SK-N-SH (cell line): ENCODE data around the gene DEPP1. TPM values are rescaled to one million over a fixed set of nuclear protein-coding genes. Genes with fewer than 3 reads are reported as not detected.

Experiments used
- CTCF ChIA-PET: fragments of 300-600, 350-600 bp; formaldehyde crosslinking; extraction: SDS; loops from one replicate; lab custom pipeline; 2021; lab: Yijun Ruan, JAX
- POLR2A ChIA-PET: fragments of 350-600 bp; sonication (Branson Sonifier 250); formaldehyde crosslinking; extraction: SDS; loops from one replicate; lab custom pipeline; 2020; ENCODE audit warnings: antibody characterized with exemption, inconsistent platforms; lab: Yijun Ruan, JAX
- DNase-seq: peaks from one replicate; pipeline ENCODE4 v3.0.0; 2012
- H2AFZ ChIP-seq: fragments of 200-600 bp; sonication (generic); 2 replicates; pipeline ENCODE4 v1.8.1; 2016; ENCODE audit warnings: antibody characterized with exemption, mild to moderate bottlenecking, low read depth
- H3F3A ChIP-seq: fragments of 200-600 bp; sonication (generic); replicated peaks from 2 replicates; pipeline ENCODE3; 2016; ENCODE audit warnings: antibody characterized with exemption, mild to moderate bottlenecking; ENCODE audit not compliant: insufficient read depth
- H3K27ac ChIP-seq, 2 experiments: fragments of 200-500 bp in 1 of 2; fragments of 200-600 bp in 1 of 2; sonication (Bioruptor generic) in 1 of 2; sonication (generic), shearing (Covaris generic) in 1 of 2; 2 replicates each; pipeline versions ENCODE4 v1.5.1 to v1.6.1; 2014 to 2016; ENCODE audit warnings: low read depth in 2 of 2, inconsistent platforms in 1 of 2, low read length in 1 of 2, mild to moderate bottlenecking in 1 of 2, mixed read lengths in 1 of 2
- H3K27me3 ChIP-seq: fragments of 200-600 bp; sonication (generic), shearing (Covaris generic); 2 replicates; pipeline ENCODE4 v1.6.1; 2016; ENCODE audit warnings: mixed run types; ENCODE audit not compliant: insufficient read depth
- H3K36me3 ChIP-seq, 2 experiments: fragments of 200-500 bp in 1 of 2; fragments of 200-600 bp in 1 of 2; sonication (Bioruptor generic) in 1 of 2; sonication (generic) in 1 of 2; replicated peaks in 1 of 2; 2 replicates each; pipeline versions ENCODE3 to v1.5.1; 2014 to 2016; ENCODE audit warnings: low read length in 1 of 2, mild to moderate bottlenecking in 1 of 2; ENCODE audit not compliant: insufficient read depth in 2 of 2, control insufficient read depth in 1 of 2
- H3K4me1 ChIP-seq, 2 experiments: fragments of 200-500 bp in 1 of 2; fragments of 200-600 bp in 1 of 2; sonication (Bioruptor generic) in 1 of 2; sonication (generic), shearing (Covaris generic) in 1 of 2; 2 replicates each; pipeline versions ENCODE4 v1.5.1 to v1.6.1; 2014 to 2016; ENCODE audit warnings: low read depth in 1 of 2, low read length in 1 of 2, mixed run types in 1 of 2; ENCODE audit not compliant: insufficient read depth in 2 of 2, control insufficient read depth in 1 of 2
- H3K4me2 ChIP-seq: fragments of 200-600 bp; sonication (generic), shearing (Covaris generic); 2 replicates; pipeline ENCODE4 v1.6.1; 2017; ENCODE audit warnings: mixed run types
- H3K4me3 ChIP-seq, 2 experiments: fragments of 200-500 bp in 1 of 2; fragments of 200-600 bp in 1 of 2; sonication (Bioruptor generic) in 1 of 2; sonication (generic), shearing (Covaris generic) in 1 of 2; 2 replicates each; pipeline versions ENCODE4 v1.5.1 to v1.8.1; 2014 to 2016; ENCODE audit warnings: low read depth in 2 of 2, inconsistent platforms in 1 of 2, low read length in 1 of 2, mild to moderate bottlenecking in 1 of 2, mixed read lengths in 1 of 2, moderate library complexity in 1 of 2
- H3K79me2 ChIP-seq: fragments of 200-600 bp; sonication (generic); 2 replicates; pipeline ENCODE4 v1.8.1; 2017; ENCODE audit warnings: mild to moderate bottlenecking; ENCODE audit not compliant: insufficient read depth
- H3K9ac ChIP-seq: fragments of 200-600 bp; sonication (generic); 2 replicates; pipeline ENCODE4 v1.6.1; 2017; ENCODE audit warnings: mixed run types
- H3K9me2 ChIP-seq: fragments of 200-600 bp; sonication (generic); 2 replicates; pipeline ENCODE4 v1.6.1; 2017; ENCODE audit warnings: mixed run types
- H3K9me3 ChIP-seq: fragments of 200-600 bp; sonication (generic); 2 replicates; pipeline ENCODE4 v1.6.1; 2017; ENCODE audit warnings: mixed run types, mild to moderate bottlenecking, moderate library complexity
- H4K20me1 ChIP-seq: fragments of 200-600 bp; sonication (generic); 2 replicates; pipeline ENCODE4 v1.6.1; 2017; ENCODE audit warnings: mild to moderate bottlenecking, mixed run types; ENCODE audit not compliant: insufficient read depth
- ELF1 ChIP-seq: IDR thresholded peaks from 2 replicates; pipeline ENCODE4 v1.4.0; 2012
- EP300 ChIP-seq, 2 experiments: IDR thresholded peaks; 2 replicates each; pipeline versions ENCODE4 v1.4.0 to v1.6.1; 2012; ENCODE audit warnings: borderline replicate concordance in 1 of 2, low read depth in 1 of 2, low read length in 1 of 2
- FOSL2 ChIP-seq: IDR thresholded peaks from 2 replicates; pipeline ENCODE4 v1.4.0; 2012; ENCODE audit warnings: low read depth, mild to moderate bottlenecking, moderate library complexity, borderline replicate concordance
- FOXJ3 ChIP-seq: sonication (generic); formaldehyde crosslinking; IDR thresholded peaks from 2 replicates; pipeline ENCODE4 v1.5.1; 2020; ENCODE audit warnings: mild to moderate bottlenecking, missing genetic modification reagents
- FOXM1 ChIP-seq: IDR thresholded peaks from 2 replicates; pipeline ENCODE4 v1.4.0; 2012; ENCODE audit warnings: low read depth, mild to moderate bottlenecking
- GABPA ChIP-seq: IDR thresholded peaks from 2 replicates; pipeline ENCODE4 v1.4.0; 2012; ENCODE audit warnings: low read depth, mild to moderate bottlenecking
- IRF3 ChIP-seq: fragments of 150-350 bp; IDR thresholded peaks from 2 replicates; pipeline ENCODE4 v1.6.1; 2016; ENCODE audit warnings: mild to moderate bottlenecking, low read depth, low read length
- JUND ChIP-seq: IDR thresholded peaks from 2 replicates; pipeline ENCODE4 v1.4.0; 2012
- MEF2A ChIP-seq: IDR thresholded peaks from 2 replicates; pipeline ENCODE4 v1.4.0; 2012; ENCODE audit warnings: low read depth, borderline replicate concordance
- NFIC ChIP-seq: IDR thresholded peaks from 2 replicates; pipeline ENCODE4 v1.4.0; 2012; ENCODE audit warnings: borderline replicate concordance
- NRF1 ChIP-seq: IDR thresholded peaks from 2 replicates; pipeline ENCODE4 v1.6.1; 2012; ENCODE audit warnings: low read depth, mild to moderate bottlenecking, low read length
- PBX3 ChIP-seq: IDR thresholded peaks from 2 replicates; pipeline ENCODE4; 2012
- POLR2AphosphoS5 ChIP-seq: IDR thresholded peaks from 2 replicates; pipeline ENCODE4 v1.6.1; 2012; ENCODE audit warnings: low read depth, low read length
- SIN3A ChIP-seq: IDR thresholded peaks from 2 replicates; pipeline ENCODE4 v1.6.1; 2012; ENCODE audit warnings: low read depth, mild to moderate bottlenecking, low read length, moderate library complexity, borderline replicate concordance
- SMC3 ChIP-seq: IDR thresholded peaks from 2 replicates; pipeline ENCODE4 v1.6.1; 2012; ENCODE audit warnings: low read depth, low read length, improper control_type of control experiment
- TAF1 ChIP-seq: IDR thresholded peaks from 2 replicates; pipeline ENCODE4 v1.6.1; 2012; ENCODE audit warnings: low read depth, mild to moderate bottlenecking, low read length, moderate library complexity, borderline replicate concordance
- TCF12 ChIP-seq: IDR thresholded peaks from 2 replicates; pipeline ENCODE4 v1.4.0; 2012
- YY1 ChIP-seq: IDR thresholded peaks from 2 replicates; pipeline ENCODE4 v1.4.0; 2012; ENCODE audit warnings: low read depth, mild to moderate bottlenecking
- WGBS: methylation state at CpG from one replicate; pipeline ENCODE4 v1.1.6; 2017; ENCODE audit warnings: low lambda C conversion rate; 5-methylcytosine and 5-hydroxymethylcytosine counted together
- polyA plus RNA-seq, 3 experiments: library from polyadenylated mRNA; depleted of rRNA; stranded (reverse); fragments of >200 nt; gene quantifications; 2 replicates each; pipeline ENCODE4 v1.2.3, GENCODE V29; 2012
- TF ChIP-seq, protein P1 (sequence below): IDR thresholded peaks from 2 replicates; pipeline ENCODE4 v1.4.0; 2012; ENCODE audit warnings: low read depth, borderline replicate concordance

DEPP1 gene
- polyA plus RNA-seq, 1 of the 3 experiments (the other 2 are of a cell fraction), result 5.3 TPM

GRCh38 chr10:44938956-44939355 lies 39.7 kb downstream of the DEPP1 start:
- H3K4me2 ChIP-seq, result no peak overlapping the region
- H3K79me2 ChIP-seq, result no peaks in the 10 kb centered on the region
- H3K9ac ChIP-seq, result no peak overlapping the region
- H3K4me1 ChIP-seq, result peaks cover 0 to 10% of the 10 kb centered on the region in 2 experiments; a peak in 2 of 4 replicates
- H3K9me3 ChIP-seq, result 0 out of 2 replicates have a peak, but pooled peaks cover under 1% of the 10 kb centered on the region
- H4K20me1 ChIP-seq, result no peaks in the 10 kb centered on the region
- WGBS, result 56% methylated on average over 7 of the region's 7 CpGs
- no peaks in the 10 kb centered on the region for H3K9me2 ChIP-seq
- H3K27me3 ChIP-seq, result no peaks in the 10 kb centered on the region
- CTCF ChIA-PET, result no interaction called here
- no peak for DNase-seq
- no peak overlapping the region for H2AFZ ChIP-seq
- no peaks in the 10 kb centered on the region for H3F3A ChIP-seq
- POLR2A ChIA-PET, result no interaction called here
- H3K36me3 ChIP-seq, result no peaks in the 10 kb centered on the region
- TF ChIP-seq TAF1, result no peak
- no peak for TF ChIP-seq GABPA
- no peak for TF ChIP-seq FOXJ3
- TF ChIP-seq, protein P1, sequence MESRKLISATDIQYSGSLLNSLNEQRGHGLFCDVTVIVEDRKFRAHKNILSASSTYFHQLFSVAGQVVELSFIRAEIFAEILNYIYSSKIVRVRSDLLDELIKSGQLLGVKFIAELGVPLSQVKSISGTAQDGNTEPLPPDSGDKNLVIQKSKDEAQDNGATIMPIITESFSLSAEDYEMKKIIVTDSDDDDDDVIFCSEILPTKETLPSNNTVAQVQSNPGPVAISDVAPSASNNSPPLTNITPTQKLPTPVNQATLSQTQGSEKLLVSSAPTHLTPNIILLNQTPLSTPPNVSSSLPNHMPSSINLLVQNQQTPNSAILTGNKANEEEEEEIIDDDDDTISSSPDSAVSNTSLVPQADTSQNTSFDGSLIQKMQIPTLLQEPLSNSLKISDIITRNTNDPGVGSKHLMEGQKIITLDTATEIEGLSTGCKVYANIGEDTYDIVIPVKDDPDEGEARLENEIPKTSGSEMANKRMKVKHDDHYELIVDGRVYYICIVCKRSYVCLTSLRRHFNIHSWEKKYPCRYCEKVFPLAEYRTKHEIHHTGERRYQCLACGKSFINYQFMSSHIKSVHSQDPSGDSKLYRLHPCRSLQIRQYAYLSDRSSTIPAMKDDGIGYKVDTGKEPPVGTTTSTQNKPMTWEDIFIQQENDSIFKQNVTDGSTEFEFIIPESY, result no peak
- no peak for TF ChIP-seq TCF12
- no peak for TF ChIP-seq YY1
- no peak for TF ChIP-seq ELF1
- TF ChIP-seq PBX3, result no peak
- TF ChIP-seq POLR2AphosphoS5, result no peak
- TF ChIP-seq NRF1, result no peak
- TF ChIP-seq, all 33 proteins: peak for 0
- Histone ChIP-seq H3K27ac (no peak overlapping the region), H3K4me3 (no peak overlapping the region)

DNA sequence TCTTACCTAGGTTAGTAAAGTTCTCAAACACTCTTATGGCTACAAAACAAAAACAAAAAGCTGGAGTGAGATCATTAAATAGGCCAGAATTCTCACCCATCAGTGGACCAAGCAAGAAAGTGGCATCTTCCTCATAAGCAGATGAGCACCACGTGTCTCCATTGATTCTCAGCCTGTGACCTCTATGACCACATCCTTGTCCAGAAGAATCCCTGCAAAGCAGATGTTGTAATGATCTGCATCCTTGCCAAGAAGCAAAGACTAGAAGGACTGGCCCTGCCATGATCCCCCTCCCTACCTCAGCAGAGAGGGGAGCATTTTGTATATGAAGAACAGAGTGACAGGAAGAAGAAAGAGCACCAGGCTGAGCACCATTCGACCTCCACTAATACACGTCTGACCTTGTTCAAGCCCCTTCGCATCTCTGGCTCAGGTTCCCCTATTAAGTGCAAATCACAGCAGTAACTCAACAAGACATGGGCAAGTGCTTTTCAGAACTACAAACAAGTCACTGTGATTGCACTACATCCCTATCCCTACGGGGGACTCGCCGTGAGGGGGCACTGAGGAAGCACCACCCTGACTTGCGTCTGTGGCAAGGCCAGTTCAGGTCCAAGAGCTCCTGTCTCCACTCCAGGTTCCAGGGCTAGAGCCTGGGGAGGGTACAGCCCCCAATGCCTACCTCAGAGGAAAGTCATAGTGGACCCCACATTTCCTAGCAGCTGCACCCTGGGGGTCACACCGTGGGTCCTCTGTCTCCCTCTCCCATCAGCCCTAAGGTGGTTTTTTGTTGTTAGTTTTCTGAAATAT lies 41.2 kb downstream of the DEPP1 start:
- H4K20me1 ChIP-seq, result no peaks in the 10 kb centered on the region
- no peak for DNase-seq
- CTCF ChIA-PET, result interaction anchor here (1.1 kb wide), 2 partner anchors 26 to 39 kb away, joined by 3 read pairs; no protein-coding TSS in a partner anchor
- no peaks in the 10 kb centered on the region for H3K79me2 ChIP-seq
- WGBS, result 66% methylated on average over 7 of the region's 9 CpGs
- no peaks in the 10 kb centered on the region for H3F3A ChIP-seq
- peaks cover 0 to 10% of the 10 kb centered on the region in 2 experiments; a peak in 2 of 4 replicates for H3K4me1 ChIP-seq
- no peak overlapping the region for H3K9ac ChIP-seq
- POLR2A ChIA-PET, result no interaction called here
- no peaks in the 10 kb centered on the region for H3K9me3 ChIP-seq
- H3K27ac ChIP-seq, result no peak overlapping the region
- no peak overlapping the region for H3K4me2 ChIP-seq
- no peaks in the 10 kb centered on the region for H3K9me2 ChIP-seq
- H2AFZ ChIP-seq, result no peak overlapping the region
- H3K4me3 ChIP-seq, result no peak overlapping the region
- no peaks in the 10 kb centered on the region for H3K27me3 ChIP-seq
- no peaks in the 10 kb centered on the region for H3K36me3 ChIP-seq
- TF ChIP-seq SMC3 (no peak), GABPA (no peak), MEF2A (no peak), NFIC (no peak), POLR2AphosphoS5 (no peak), FOXM1 (no peak), JUND (no peak), PBX3 (no peak), EP300 (IDR thresholded peaks at IDR 0.05; ENCODE audit: borderline replicate concordance in 1 of 2, low read depth in 1 of 2, low read length in 1 of 2) (no peak), FOSL2 (no peak), NRF1 (no peak), SIN3A (no peak), IRF3 (no peak)
- TF ChIP-seq, protein P1, result no peak
